OCI-LY7 (cell line): ENCODE measurements around the gene AMZ1.

ENCODE experiments used
- CTCF ChIP-seq: fragments of 200-600 bp; sonication (generic); conservative IDR thresholded peaks from 2 replicates; pipeline ENCODE4 v1.5.1; 2014; ENCODE audit warnings: mild to moderate bottlenecking, antibody characterized with exemption, low read length, moderate library complexity, mixed read lengths
- EZH2phosphoT487 ChIP-seq: fragments of 200-600 bp; sonication (generic); IDR thresholded peaks from 2 replicates; pipeline ENCODE4 v1.6.1; 2018; ENCODE audit warnings: low read depth, borderline replicate concordance, mild to moderate bottlenecking, mixed run types, antibody characterized with exemption, low read length, moderate library complexity, mixed read lengths

GRCh38 chr7:2735744-2736143, 47.7 kb downstream of the AMZ1 start:
- TF ChIP-seq CTCF (no peak), EZH2phosphoT487 (no peak)
